ENCODE measurements around the gene GMPPA. TPM values are rescaled to one million over a fixed set of nuclear protein-coding genes. Genes with fewer than 3 reads are reported as not detected.

The GMPPA gene
- total and polyA plus RNA-seq, 9 of the 15 experiments (the other 6 are each of a cell fraction or from before 2014, with no cell fraction given): 7.0 to 101 (median 66.7) TPM

GRCh38 chr2:219543596-219544358 lies 45.1 kb downstream of the GMPPA start, which contains the start of the genes CHPF and TMEM198 (continued):
- TF ChIP-seq STAT5B (CRISPR knock-in tag; IDR thresholded peaks at IDR 0.05) (no peak), PHF20 (IDR thresholded peaks at IDR 0.05; ENCODE audit: partially characterized antibody) (no peak), RREB1 (CRISPR knock-in tag; IDR thresholded peaks at IDR 0.05) (no peak), KDM2B (CRISPR knock-in tag; IDR thresholded peaks at IDR 0.05) (no peak), SRF (CRISPR knock-in tag; IDR thresholded peaks at IDR 0.05) (peak in 1 of 2 experiments; percentile 78; a peak in 2 of 4 replicates), BCL6 (CRISPR knock-in tag; IDR thresholded peaks at IDR 0.05) (no peak), TSC22D4 (tag; IDR thresholded peaks at IDR 0.05) (no peak), ZEB2 (IDR thresholded peaks at IDR 0.05) (no peak), ZNF398 (CRISPR knock-in tag; IDR thresholded peaks at IDR 0.05) (no peak), LEF1 (IDR thresholded peaks at IDR 0.05) (no peak), HOMEZ (CRISPR knock-in tag; IDR thresholded peaks at IDR 0.05) (no peak), ZNF124 (CRISPR knock-in tag; IDR thresholded peaks at IDR 0.05) (no peak), ZFX (CRISPR knock-in tag; IDR thresholded peaks at IDR 0.05) (peak; percentile 50), ZNF830 (CRISPR knock-in tag; IDR thresholded peaks at IDR 0.05) (no peak), ATF1 (CRISPR knock-in tag; IDR thresholded peaks at IDR 0.05) (peak; percentile 86), ATF1 (tag; IDR thresholded peaks at IDR 0.05) (peak; percentile 99), HMGN3 (IDR thresholded peaks at IDR 0.05; ENCODE audit: borderline replicate concordance, extremely low read depth, insufficient read length, low read depth, low read length) (peak; percentile 62), KAT8 (IDR thresholded peaks at IDR 0.05; ENCODE audit: low read depth) (no peak), TEAD4 (IDR thresholded peaks at IDR 0.05; ENCODE audit: low read length) (no peak), TEAD4 (CRISPR knock-in tag; IDR thresholded peaks at IDR 0.05; ENCODE audit: borderline replicate concordance) (no peak), SRSF7 (optimal IDR thresholded peaks at IDR 0.05; ENCODE audit: low read depth, low read length) (no peak)

Measured in K562 (cell line).